GM12878 (cell line): ENCODE data around the gene KRT37. TPM values are rescaled to one million over a fixed set of nuclear protein-coding genes. Genes with fewer than 3 reads are reported as not detected.
A peak's percentile ranks its signal among the peaks of the same experiment; 100 is the strongest.

Source experiments
- ATAC-seq: fragments of 200-7000 bp; cut with Tn5 transposase; 3 replicates; pipeline ENCODE4 v1.9.1; 2020; ENCODE audit warnings: mild to moderate bottlenecking, moderate library complexity
- BruUV-seq: library from RNA; stranded (reverse); fragments of 400-500 nt; replicated peaks from 2 replicates; lab custom pipeline; 2021; lab: Mats Ljungman, UMichigan
- CTCF ChIA-PET: fragments of 300-600 bp; sonication (Branson Sonifier 250); formaldehyde crosslinking; extraction: SDS; loops from one replicate; lab custom pipeline; 2021; ENCODE audit warnings: inconsistent platforms; lab: Yijun Ruan, JAX
- POLR2A ChIA-PET: fragments of 350-600 bp; formaldehyde crosslinking; extraction: SDS; loops from one replicate; lab custom pipeline; 2021; ENCODE audit warnings: inconsistent platforms; lab: Charles Lee
- RAD21 ChIA-PET: fragments of 300-600 bp; sonication (Branson Sonifier 250); formaldehyde crosslinking; loops from one replicate; lab custom pipeline; 2023; ENCODE audit warnings: antibody characterized with exemption; ENCODE audit not compliant: unreplicated experiment; lab: Charles Lee
- SMC1A ChIA-PET: fragments of 300-600 bp; sonication (Branson Sonifier 250); formaldehyde crosslinking; loops from one replicate; lab custom pipeline; 2023; ENCODE audit not compliant: unreplicated experiment, uncharacterized antibody; lab: Charles Lee
- DNase-seq: peaks from one replicate; pipeline ENCODE4 v3.0.0-alpha.2; 2011; ENCODE audit warnings: low read depth, low spot score
- FAIRE-seq: peaks from 3 replicates; lab custom pipeline; 2011; peaks lifted over from hg19 to GRCh38; lab: Jason Lieb, UNC
- H2AFZ ChIP-seq: 2 replicates; pipeline ENCODE4 v1.6.0; 2011; ENCODE audit warnings: low read depth, low read length, control low read depth; ENCODE audit not compliant: control insufficient read depth
- H3K27ac ChIP-seq: 2 replicates; pipeline ENCODE4 v1.5.1; 2011; ENCODE audit warnings: control low read depth; ENCODE audit not compliant: control insufficient read depth, insufficient read depth
- H3K27me3 ChIP-seq, 2 experiments: replicated peaks in 1 of 2; 2 replicates each; pipeline versions ENCODE4 v1.6.0 to v1.6.1; 2011; ENCODE audit warnings: low read length in 1 of 2; ENCODE audit not compliant: control insufficient read depth in 2 of 2, insufficient read depth in 2 of 2
- H3K36me3 ChIP-seq, 2 experiments: 2 replicates each; pipeline ENCODE4 v1.5.1; 2011; ENCODE audit warnings: low read length in 1 of 2; ENCODE audit not compliant: control insufficient read depth in 2 of 2, insufficient read depth in 2 of 2
- H3K4me1 ChIP-seq: 2 replicates; pipeline ENCODE4 v1.6.1; 2011; ENCODE audit warnings: mild to moderate bottlenecking, low read length, moderate library complexity, mixed read lengths; ENCODE audit not compliant: control insufficient read depth, insufficient read depth
- H3K4me2 ChIP-seq: 2 replicates; pipeline ENCODE4 v1.6.0; 2011; ENCODE audit warnings: control low read depth; ENCODE audit not compliant: control insufficient read depth, insufficient read depth
- H3K4me3 ChIP-seq: fragments of 200-600 bp; sonication (generic); 2 replicates; pipeline ENCODE4 v1.5.1; 2016
- H3K79me2 ChIP-seq: 2 replicates; pipeline ENCODE4 v1.6.0; 2011; ENCODE audit warnings: low read length; ENCODE audit not compliant: control insufficient read depth, insufficient read depth
- H3K9ac ChIP-seq: 2 replicates; pipeline ENCODE4 v1.8.0; 2011; ENCODE audit warnings: low read length, control low read depth, mixed read lengths; ENCODE audit not compliant: control insufficient read depth, insufficient read depth
- H3K9me3 ChIP-seq: replicated peaks from 3 replicates; pipeline ENCODE4 v1.5.1; 2011; ENCODE audit warnings: mild to moderate bottlenecking, low read length; ENCODE audit not compliant: control insufficient read depth, insufficient read depth
- H4K20me1 ChIP-seq: 2 replicates; pipeline ENCODE4 v1.6.0; 2011; ENCODE audit not compliant: control insufficient read depth, insufficient read depth
- ATF7 ChIP-seq: fragments of 450-650 bp; IDR thresholded peaks from 2 replicates; pipeline ENCODE4 v1.6.1; 2016; ENCODE audit warnings: low read depth, mild to moderate bottlenecking
- PAX5 ChIP-seq: IDR thresholded peaks from 2 replicates; pipeline ENCODE4 v1.6.1; 2011; ENCODE audit warnings: low read depth, low read length, borderline replicate concordance
- SUPT20H ChIP-seq: IDR thresholded peaks from 2 replicates; pipeline ENCODE4 v1.6.1; 2011; ENCODE audit warnings: low read depth, mild to moderate bottlenecking, low read length, moderate library complexity, borderline replicate concordance; ENCODE audit not compliant: control insufficient read depth
- TCF12 ChIP-seq: IDR thresholded peaks from 2 replicates; pipeline ENCODE4 v1.6.1; 2011; ENCODE audit warnings: low read depth, mild to moderate bottlenecking, low read length
- ZNF274 ChIP-seq: IDR thresholded peaks from one replicate; pipeline ENCODE4 v1.8.0; 2011; ENCODE audit not compliant: insufficient read length, insufficient read depth
- ZSCAN29 ChIP-seq: fragments of 450-650 bp; IDR thresholded peaks from 2 replicates; pipeline ENCODE4 v1.6.1; 2017; ENCODE audit warnings: mild to moderate bottlenecking, moderate library complexity
- WGBS: methylation state at CpG from one replicate; pipeline ENCODE4 v1.1.6; 2016; ENCODE audit warnings: low lambda C conversion rate; ENCODE audit not compliant: insufficient replicate concordance, insufficient coverage; ENCODE audit errors: missing lambda C conversion rate; 5-methylcytosine and 5-hydroxymethylcytosine counted together
- in situ Hi-C: fragments of 300-500 bp; cut with MboI; formaldehyde crosslinking; loops from 9 replicates; pipeline ENCODE4 v1.14.3; 2018; ENCODE audit warnings: mixed read lengths
- intact Hi-C: fragments of 100-400 bp; cut with micrococcal nuclease; formaldehyde crosslinking; loops from one replicate; pipeline ENCODE4 v1.14.2; 2022; ENCODE audit not compliant: unreplicated experiment
- polyA plus RNA-seq, 11 experiments: library from polyadenylated mRNA; depleted of rRNA in 4 of 11; unstranded in 6 of 11; stranded (reverse) in 5 of 11; fragments of >200 nt; fragmentation: Nextera tagmentation in 4 of 11; fragmentation: Illumina TruSeq in 1 of 11; extraction: Ambion mirVana in 4 of 11; extraction: Trizol in 1 of 11; gene quantifications; 1 replicate in 1 of 11; 2 replicates in 10 of 11; pipeline versions ENCODE4 v1.2.1 to v1.2.3, GENCODE V29; 2011 to 2016; ENCODE audit warnings: inconsistent platforms in 2 of 11, missing spikeins in 2 of 11, low read depth in 1 of 11
- total RNA-seq, 4 experiments: library from RNA; depleted of rRNA in 3 of 4; stranded (reverse); fragments of >200 nt in 3 of 4; fragmentation: Illumina TruSeq in 1 of 4; extraction: Trizol in 1 of 4; gene quantifications; 2 replicates each; pipeline versions ENCODE4 v1.2.1 to v1.2.3, GENCODE V29; 2013 to 2021
- TF ChIP-seq, protein P1 (sequence below), 3 experiments: IDR thresholded peaks in 2 of 3; conservative IDR thresholded peaks in 1 of 3; 2 replicates each; pipeline ENCODE4 v1.5.1; 2011; ENCODE audit warnings: low read depth in 3 of 3, low read length in 3 of 3, mild to moderate bottlenecking in 3 of 3, control low read depth in 2 of 3, moderate library complexity in 2 of 3, inconsistent platforms in 1 of 3, mixed read lengths in 1 of 3; ENCODE audit not compliant: control insufficient read depth in 2 of 3, insufficient read depth in 1 of 3; ENCODE audit errors: extremely low read depth in 1 of 3
- TF ChIP-seq, protein P2 (sequence below): fragments of 450-650 bp; IDR thresholded peaks from 2 replicates; pipeline ENCODE4 v1.6.1; 2018; ENCODE audit warnings: borderline replicate concordance, mild to moderate bottlenecking; ENCODE audit not compliant: partially characterized antibody

KRT37 gene
- total and polyA plus RNA-seq, 10 of the 15 experiments (the other 5 are each of a cell fraction or from before 2014, with no cell fraction given): not detected

DNA sequence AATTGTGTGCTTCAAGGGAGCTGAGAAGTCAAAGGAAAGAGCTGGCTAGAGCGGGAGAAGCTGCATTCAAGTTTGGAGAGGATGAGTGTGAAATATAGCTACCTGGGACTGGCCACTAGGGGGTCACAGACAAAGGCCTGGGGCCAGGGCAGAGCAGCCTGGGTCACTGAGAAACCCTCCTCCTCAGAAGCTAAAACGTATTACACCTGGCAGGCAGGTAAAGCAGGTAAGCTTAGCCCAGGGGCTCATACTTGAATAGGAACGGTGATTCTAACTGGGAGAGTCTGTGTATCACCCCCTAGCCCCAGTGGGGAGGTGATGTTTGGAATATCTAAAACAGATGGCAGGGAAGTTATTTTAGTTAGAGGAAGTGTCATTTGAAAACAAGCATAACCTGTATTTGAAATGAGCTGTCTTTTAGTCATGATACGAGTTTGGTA, 6.8 kb downstream of the KRT37 start:
- 0% methylated on average over 4 of the region's 4 CpGs for WGBS
- intact Hi-C loops (no loop called here), in situ Hi-C loops (no loop called here)
- Histone ChIP-seq H3K79me2 (no peaks in the 10 kb centered on the region), H3K4me3 (no peak overlapping the region), H3K27ac (no peak overlapping the region), H3K4me1 (no peaks in the 10 kb centered on the region), H4K20me1 (no peaks in the 10 kb centered on the region), H3K27me3 (no peaks in the 10 kb centered on the region; a peak in 1 of 4 replicates), H3K9me3 (no peaks in the 10 kb centered on the region), H3K4me2 (no peak overlapping the region), H3K36me3 (no peaks in the 10 kb centered on the region), H3K9ac (no peak overlapping the region), H2AFZ (no peak overlapping the region)
- ChIA-PET POLR2A (no interaction called here), SMC1A (interaction anchor here (1.0 to 1.5 kb wide), 2 partner anchors 84 to 145 kb away, joined by 3 read pairs; no protein-coding TSS in a partner anchor), CTCF (interaction anchor here (0.9 to 1.4 kb wide), 4 partner anchors 9 to 245 kb away, joined by 3 to 4 read pairs (median 3); no protein-coding TSS in a partner anchor), RAD21 (no interaction called here)
- DNase-seq (no peak), ATAC-seq (peak; percentile 76), FAIRE-seq (no peak)
- no TSS peak for BruUV-seq
- no peak for TF ChIP-seq SUPT20H
- TF ChIP-seq ZSCAN29: no peak
- TF ChIP-seq TCF12: no peak
- TF ChIP-seq PAX5: no peak
- TF ChIP-seq, protein P1, sequence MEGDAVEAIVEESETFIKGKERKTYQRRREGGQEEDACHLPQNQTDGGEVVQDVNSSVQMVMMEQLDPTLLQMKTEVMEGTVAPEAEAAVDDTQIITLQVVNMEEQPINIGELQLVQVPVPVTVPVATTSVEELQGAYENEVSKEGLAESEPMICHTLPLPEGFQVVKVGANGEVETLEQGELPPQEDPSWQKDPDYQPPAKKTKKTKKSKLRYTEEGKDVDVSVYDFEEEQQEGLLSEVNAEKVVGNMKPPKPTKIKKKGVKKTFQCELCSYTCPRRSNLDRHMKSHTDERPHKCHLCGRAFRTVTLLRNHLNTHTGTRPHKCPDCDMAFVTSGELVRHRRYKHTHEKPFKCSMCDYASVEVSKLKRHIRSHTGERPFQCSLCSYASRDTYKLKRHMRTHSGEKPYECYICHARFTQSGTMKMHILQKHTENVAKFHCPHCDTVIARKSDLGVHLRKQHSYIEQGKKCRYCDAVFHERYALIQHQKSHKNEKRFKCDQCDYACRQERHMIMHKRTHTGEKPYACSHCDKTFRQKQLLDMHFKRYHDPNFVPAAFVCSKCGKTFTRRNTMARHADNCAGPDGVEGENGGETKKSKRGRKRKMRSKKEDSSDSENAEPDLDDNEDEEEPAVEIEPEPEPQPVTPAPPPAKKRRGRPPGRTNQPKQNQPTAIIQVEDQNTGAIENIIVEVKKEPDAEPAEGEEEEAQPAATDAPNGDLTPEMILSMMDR (IDR thresholded peaks at IDR 0.05 in 2 of 3, conservative IDR thresholded peaks at IDR 0.05 in 1 of 3; ENCODE audit: control insufficient read depth in 2 of 3, extremely low read depth in 1 of 3, insufficient read depth in 1 of 3, low read depth in 3 of 3, low read length in 3 of 3): peak; percentile 29 to 68 (median 59)
- TF ChIP-seq, protein P2, sequence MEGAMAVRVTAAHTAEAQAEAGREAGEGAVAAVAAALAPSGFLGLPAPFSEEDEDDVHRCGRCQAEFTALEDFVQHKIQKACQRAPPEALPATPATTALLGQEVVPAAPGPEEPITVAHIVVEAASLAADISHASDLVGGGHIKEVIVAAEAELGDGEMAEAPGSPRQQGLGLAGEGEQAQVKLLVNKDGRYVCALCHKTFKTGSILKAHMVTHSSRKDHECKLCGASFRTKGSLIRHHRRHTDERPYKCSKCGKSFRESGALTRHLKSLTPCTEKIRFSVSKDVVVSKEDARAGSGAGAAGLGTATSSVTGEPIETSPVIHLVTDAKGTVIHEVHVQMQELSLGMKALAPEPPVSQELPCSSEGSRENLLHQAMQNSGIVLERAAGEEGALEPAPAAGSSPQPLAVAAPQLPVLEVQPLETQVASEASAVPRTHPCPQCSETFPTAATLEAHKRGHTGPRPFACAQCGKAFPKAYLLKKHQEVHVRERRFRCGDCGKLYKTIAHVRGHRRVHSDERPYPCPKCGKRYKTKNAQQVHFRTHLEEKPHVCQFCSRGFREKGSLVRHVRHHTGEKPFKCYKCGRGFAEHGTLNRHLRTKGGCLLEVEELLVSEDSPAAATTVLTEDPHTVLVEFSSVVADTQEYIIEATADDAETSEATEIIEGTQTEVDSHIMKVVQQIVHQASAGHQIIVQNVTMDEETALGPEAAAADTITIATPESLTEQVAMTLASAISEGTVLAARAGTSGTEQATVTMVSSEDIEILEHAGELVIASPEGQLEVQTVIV: no peak
- TF ChIP-seq ATF7: no peak
- no peak for TF ChIP-seq ZNF274
